Stimulated activated naive B cell treated with anti-CD40 and anti-IgM and Interleukin-4, amounts not matched to agents 10 μg/mL and 1 μg/mL and 100 μg/mL, for 72 hours (primary cell): Measurements from ENCODE around the gene CBFB.

Experiments used
- ATAC-seq, 2 donors: fragments of 150-1000 bp; cut with Tn5 transposase; replicated peaks; 2 replicates each; pipeline ENCODE4 v1.10.0; 2021; ENCODE audit warnings: moderate library complexity in 1 of 2
- DNase-seq: peaks from one replicate; pipeline ENCODE4 v3.0.0; 2021
- H3K27ac Mint-ChIP-seq: one replicate; pipeline ENCODE4 v1.8.0; 2022; ENCODE audit warnings: mild to moderate bottlenecking, mixed read lengths
- H3K27me3 Mint-ChIP-seq, 2 donors: one replicate each; pipeline ENCODE4 v1.8.0; 2022; ENCODE audit warnings: mixed read lengths in 2 of 2
- H3K36me3 Mint-ChIP-seq, 2 donors: one replicate each; pipeline ENCODE4 v1.8.0; 2022; ENCODE audit warnings: mixed read lengths in 2 of 2, mild to moderate bottlenecking in 1 of 2
- H3K4me1 Mint-ChIP-seq, 2 donors: one replicate each; pipeline ENCODE4 v1.8.0; 2022; ENCODE audit warnings: mixed read lengths in 2 of 2, mild to moderate bottlenecking in 1 of 2
- H3K4me3 Mint-ChIP-seq, 2 donors: one replicate each; pipeline ENCODE4 v1.8.0; 2022; ENCODE audit warnings: mild to moderate bottlenecking in 2 of 2, mixed read lengths in 2 of 2, moderate library complexity in 1 of 2
- H3K9me3 Mint-ChIP-seq, 2 donors: one replicate each; pipeline ENCODE4 v1.8.0; 2022; ENCODE audit warnings: mixed read lengths in 2 of 2, mild to moderate bottlenecking in 1 of 2

CBFB gene

DNA sequence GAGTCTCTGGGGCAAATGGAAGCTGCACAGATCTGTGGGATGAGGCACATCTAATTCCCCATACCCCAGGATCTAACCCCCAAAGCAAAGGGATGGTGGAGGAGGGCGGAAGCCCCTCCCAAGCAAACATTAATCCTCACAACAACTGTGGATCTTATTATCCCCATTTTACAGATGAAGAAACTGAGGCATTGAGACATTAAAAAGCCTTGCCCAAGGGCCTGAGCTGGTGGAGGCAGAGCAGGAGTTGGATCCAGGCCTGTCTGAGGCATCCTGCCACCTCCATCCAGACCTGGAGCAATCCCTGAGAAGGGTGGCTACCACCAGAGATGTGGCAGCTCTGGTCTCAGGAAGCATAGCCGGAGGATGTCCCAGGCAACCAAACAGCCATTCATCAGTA is 17.7 kb upstream of the CBFB start:
- Mint-ChIP-seq H3K27ac (no peak overlapping the region), H3K4me1 (peaks cover 14 to 17% of the 10 kb centered on the region in 2 donors), H3K27me3 (peaks cover 10 to 14% of the 10 kb centered on the region in 2 donors), H3K4me3 (no peak overlapping the region), H3K9me3 (no peaks in the 10 kb centered on the region), H3K36me3 (no peaks in the 10 kb centered on the region)
- ATAC-seq (no peak), DNase-seq (no peak)

DNA sequence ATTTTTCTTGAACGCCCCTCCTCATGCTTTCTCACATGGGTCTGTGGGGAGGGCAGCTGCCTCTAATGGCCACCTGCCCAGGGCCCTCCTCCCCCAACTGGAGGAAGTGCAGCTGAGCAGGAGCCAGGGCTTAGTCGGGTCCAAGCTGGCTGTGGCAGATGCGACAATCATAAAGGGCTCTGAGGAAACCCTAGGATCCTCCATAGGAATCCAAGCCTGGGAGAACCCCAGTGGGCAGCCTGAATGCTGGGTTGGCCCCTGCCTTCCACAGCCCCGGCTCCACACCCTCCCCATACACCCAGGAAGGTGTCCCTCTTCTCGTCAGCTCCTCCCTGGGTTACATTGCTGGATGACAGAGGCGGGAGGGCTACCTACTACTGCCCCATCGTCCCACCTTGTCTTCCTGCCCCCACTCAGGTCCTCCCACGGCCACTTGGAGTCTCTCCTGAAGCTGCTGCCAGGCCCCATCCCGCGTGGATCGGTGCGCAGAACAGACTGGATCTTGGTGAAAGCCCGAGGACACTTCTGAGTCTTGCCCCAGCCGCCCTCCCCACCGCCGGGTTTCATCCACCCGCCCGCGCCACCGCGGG is 15.6 kb upstream of the CBFB start:
- Mint-ChIP-seq H3K27ac (no peak overlapping the region), H3K4me3 (peak overlapping the region; percentile 46 to 83), H3K9me3 (no peaks in the 10 kb centered on the region), H3K36me3 (no peaks in the 10 kb centered on the region), H3K27me3 (peaks cover 4 to 14% of the 10 kb centered on the region in 2 donors), H3K4me1 (peaks cover 16 to 17% of the 10 kb centered on the region in 2 donors)
- ATAC-seq = no peak
- no peak for DNase-seq

DNA sequence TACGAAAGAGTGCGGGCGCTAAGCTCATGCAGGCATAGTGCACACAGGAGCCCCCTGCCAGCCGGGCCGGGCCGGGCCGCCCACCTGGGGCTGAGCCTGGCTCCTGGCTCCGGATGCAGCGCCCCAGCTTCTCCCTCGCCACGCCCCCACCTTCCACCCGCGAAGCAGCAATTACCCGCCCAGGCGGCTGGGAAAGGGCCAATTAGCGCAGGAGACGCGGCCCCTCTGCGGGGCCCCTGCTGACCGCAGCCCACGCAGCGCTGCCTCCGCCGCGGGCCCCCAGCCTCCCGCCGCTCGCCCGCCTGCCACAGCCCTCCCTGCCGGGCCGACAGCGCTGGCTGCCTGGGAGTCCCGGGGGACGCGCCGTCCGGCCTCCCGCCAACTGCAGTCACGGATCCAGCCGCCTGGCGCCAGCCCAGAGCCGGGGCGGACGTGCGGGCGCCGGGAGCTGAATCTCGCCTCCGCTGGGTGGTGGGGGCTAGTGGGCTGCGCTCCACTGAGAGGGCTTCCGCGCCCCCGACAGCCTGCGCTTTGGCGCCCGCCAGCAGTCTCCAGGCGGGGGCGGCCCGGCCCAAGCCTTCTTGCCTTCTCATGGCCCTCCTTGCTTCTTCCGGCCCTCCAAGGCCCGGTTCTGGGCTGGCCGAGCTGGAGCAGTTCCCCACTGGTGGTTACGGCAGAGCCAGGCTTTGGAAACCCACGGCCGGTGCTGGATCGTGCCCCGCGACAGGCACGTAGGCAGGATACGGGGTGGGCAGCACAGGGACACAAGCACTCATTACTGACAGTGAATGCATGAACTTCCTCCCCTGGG is 14.9 kb upstream of the CBFB start:
- peaks cover 16 to 17% of the 10 kb centered on the region in 2 donors for H3K4me1 Mint-ChIP-seq
- H3K4me3 Mint-ChIP-seq = peak overlapping the region; percentile 83 to 84
- ATAC-seq = peak; percentile 59 to 66
- DNase-seq = peak; percentile 37
- H3K9me3 Mint-ChIP-seq = no peaks in the 10 kb centered on the region
- no peaks in the 10 kb centered on the region for H3K36me3 Mint-ChIP-seq
- peak overlapping the region; percentile 51 for H3K27ac Mint-ChIP-seq
- peaks cover 4 to 14% of the 10 kb centered on the region in 2 donors for H3K27me3 Mint-ChIP-seq

DNA sequence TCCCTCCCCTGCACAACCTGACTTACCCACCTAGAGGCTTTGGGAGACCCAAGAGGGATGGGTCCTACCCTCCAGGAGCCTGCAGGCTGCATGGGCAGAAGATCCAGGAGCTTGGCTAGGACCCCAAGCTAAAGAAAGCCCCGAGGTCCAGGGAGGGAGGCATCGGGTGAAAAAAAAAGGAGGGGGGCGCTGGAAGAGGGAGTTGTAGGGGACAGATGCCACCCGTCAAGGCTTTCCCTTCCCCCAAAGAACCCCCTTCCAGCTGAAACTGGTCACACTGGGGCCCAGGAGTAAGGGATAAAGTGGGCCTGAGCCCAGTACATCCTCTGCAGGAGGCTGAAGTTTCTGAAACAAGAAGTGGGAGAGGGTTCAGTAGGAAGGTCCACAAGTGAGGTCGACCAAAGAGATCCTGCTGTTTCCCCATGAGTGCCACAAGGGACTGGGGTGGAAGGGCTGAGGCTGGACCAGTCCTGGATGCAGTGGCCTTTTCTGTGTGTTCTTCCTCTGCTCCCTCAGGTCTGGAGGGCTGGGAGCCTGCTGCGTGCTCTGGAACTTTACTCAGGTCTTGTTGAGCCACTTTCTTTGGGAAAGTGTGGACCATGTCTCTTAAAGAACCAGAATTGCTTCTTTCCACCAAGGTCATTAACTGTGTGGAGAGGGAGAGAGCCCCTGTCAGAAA is 14.2 kb upstream of the CBFB start:
- no peak for ATAC-seq
- Mint-ChIP-seq H3K4me3 (peak overlapping the region; percentile 83 to 84), H3K27ac (no peak overlapping the region), H3K27me3 (peaks cover 4 to 14% of the 10 kb centered on the region in 2 donors), H3K36me3 (no peaks in the 10 kb centered on the region), H3K9me3 (no peaks in the 10 kb centered on the region), H3K4me1 (peaks cover 16 to 17% of the 10 kb centered on the region in 2 donors)
- DNase-seq = no peak

DNA sequence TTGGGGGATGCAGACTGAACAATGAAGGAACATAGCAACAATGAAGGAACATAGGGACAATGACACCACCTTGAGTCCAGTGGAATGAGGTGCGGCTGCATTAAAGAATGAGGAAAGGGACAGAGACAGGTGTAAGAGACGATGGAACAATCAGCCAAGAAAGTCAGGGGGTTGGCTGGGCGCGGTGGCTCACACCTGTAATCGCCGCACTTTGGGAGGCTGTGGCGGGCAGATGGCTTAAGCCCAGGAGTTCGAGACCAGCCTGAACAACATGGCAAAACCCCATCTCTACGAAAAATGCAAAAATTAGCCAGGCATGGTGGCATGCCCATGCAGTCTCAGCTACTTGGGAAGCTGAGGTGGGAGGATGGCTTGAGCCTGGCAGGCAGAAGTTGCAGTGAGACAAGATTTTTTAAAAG is 13.6 kb upstream of the CBFB start:
- H3K9me3 Mint-ChIP-seq = no peaks in the 10 kb centered on the region
- H3K4me3 Mint-ChIP-seq = no peak overlapping the region
- no peak for ATAC-seq
- H3K36me3 Mint-ChIP-seq = no peaks in the 10 kb centered on the region
- DNase-seq = no peak
- H3K27ac Mint-ChIP-seq = no peak overlapping the region
- H3K27me3 Mint-ChIP-seq = peaks cover 4 to 14% of the 10 kb centered on the region in 2 donors
- H3K4me1 Mint-ChIP-seq = peaks cover 16 to 17% of the 10 kb centered on the region in 2 donors

DNA sequence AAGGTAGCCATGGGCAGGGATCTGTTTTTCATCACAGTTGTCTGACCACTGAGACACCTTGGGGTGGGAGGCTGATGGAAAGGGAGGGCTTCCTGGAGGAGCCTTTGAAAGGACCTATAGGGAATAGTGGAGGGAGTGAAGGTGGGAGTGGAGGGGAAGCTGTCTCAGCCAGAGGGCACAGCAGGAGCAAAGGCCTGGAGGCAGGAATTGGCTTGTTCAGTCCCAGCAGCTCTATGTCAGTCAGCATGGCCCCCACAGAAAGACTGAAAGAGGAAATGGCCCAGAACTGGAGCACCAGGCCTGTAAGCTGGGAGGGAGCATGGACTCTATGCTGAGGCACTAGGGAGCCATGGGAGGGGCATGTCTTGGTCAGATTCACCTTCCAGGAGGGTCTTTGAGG is 12.8 kb upstream of the CBFB start:
- DNase-seq = no peak
- no peak for ATAC-seq
- no peaks in the 10 kb centered on the region for H3K36me3 Mint-ChIP-seq
- H3K27ac Mint-ChIP-seq = no peak overlapping the region
- H3K9me3 Mint-ChIP-seq = no peaks in the 10 kb centered on the region
- peaks cover 16 to 17% of the 10 kb centered on the region in 2 donors for H3K4me1 Mint-ChIP-seq
- H3K27me3 Mint-ChIP-seq = peaks cover 4 to 14% of the 10 kb centered on the region in 2 donors
- H3K4me3 Mint-ChIP-seq = no peak overlapping the region

DNA sequence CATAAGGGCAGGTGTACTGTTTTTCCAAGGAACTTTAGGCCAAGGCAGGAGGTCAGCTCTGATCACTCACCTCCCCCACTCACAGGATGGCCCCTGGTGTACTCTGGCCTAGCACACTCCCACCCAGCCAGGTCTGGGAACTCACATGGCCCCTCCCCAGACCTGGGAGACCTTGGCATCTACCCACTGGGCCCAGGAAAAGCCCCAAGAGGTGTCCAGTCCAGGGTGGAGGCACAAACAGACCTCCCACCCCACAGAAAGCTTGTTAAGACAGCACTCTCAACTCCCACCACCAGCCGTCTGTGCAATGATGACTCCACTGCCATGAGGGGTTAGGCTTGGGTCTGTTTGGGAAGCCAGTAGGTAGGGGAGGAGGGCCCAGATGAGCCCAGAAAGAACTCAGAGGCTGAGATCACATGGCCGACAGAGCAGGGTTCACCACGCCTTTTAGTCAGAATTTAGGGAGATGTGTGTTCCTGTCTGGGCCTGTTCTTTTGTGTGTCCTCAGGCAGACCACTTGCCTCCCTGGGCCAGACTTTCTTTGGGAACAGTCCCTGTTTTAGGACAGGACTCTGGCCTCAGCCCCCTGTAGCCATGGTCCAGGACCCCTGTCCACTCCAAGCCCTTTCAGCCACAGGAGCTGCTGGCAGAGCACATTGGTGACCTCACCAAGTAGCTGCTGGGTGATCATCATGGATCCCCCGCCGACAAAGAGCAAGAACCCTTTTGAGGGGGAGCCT is 12.1 kb upstream of the CBFB start:
- no peak overlapping the region for H3K27ac Mint-ChIP-seq
- DNase-seq = no peak
- peaks cover 16 to 17% of the 10 kb centered on the region in 2 donors for H3K4me1 Mint-ChIP-seq
- ATAC-seq = no peak
- H3K27me3 Mint-ChIP-seq = peaks cover 4 to 14% of the 10 kb centered on the region in 2 donors
- no peaks in the 10 kb centered on the region for H3K36me3 Mint-ChIP-seq
- no peaks in the 10 kb centered on the region for H3K9me3 Mint-ChIP-seq
- H3K4me3 Mint-ChIP-seq = no peak overlapping the region

DNA sequence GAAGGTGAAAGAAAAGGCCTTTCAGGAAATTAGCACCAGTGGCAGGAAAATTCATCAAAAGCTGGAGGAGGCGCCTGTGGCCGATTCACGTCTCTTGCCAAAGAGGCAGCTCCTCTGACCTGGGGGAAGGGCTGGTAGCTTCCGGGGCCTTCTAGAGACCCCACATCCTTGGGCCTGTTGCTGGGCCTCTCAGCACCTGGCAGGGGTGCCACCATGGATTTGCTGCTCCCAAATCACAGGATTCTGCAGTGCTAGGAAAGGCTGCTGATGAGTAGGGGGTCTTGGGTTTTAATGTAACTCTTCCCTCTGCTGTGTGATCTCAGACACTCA is 11.6 kb upstream of the CBFB start:
- H3K27ac Mint-ChIP-seq = no peak overlapping the region

DNA sequence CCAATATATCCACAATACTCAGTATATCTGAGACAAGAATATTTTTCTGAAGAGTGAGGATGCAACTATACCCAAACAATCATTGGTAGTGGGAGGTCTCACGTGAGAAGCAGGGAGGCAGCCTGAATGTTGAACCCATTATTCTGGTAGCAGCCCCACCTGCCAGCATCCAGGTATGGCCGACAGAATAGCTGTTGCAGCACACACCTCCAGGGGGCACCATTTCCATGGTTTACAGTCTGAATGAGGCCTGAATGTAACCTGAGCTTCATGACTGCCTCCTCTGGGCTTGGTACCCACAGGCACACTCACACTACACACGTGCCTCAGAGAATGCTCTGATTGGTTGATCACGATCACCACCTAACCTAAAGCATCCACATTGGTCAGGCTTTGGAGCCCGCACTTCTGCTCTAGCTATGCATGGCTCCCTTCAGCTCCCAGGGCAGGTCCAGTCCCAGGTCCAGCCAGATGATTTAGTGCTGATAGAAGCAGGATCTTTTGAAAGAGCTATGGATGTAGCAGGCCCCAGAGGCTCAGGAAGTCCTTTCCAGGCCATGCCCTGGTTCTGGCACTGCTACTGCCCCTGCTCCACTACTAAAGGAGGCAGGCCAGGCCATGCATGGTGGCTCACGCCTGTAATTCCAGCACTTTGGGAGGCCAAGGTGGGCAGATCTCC is 11.0 kb upstream of the CBFB start:
- no peaks in the 10 kb centered on the region for H3K36me3 Mint-ChIP-seq
- ATAC-seq (peak; percentile 92 to 95), DNase-seq (peak; percentile 74)
- H3K4me1 Mint-ChIP-seq = peaks cover 16 to 17% of the 10 kb centered on the region in 2 donors
- peaks cover 0 to 10% of the 10 kb centered on the region in 2 donors for H3K27me3 Mint-ChIP-seq
- no peaks in the 10 kb centered on the region for H3K9me3 Mint-ChIP-seq
- no peak overlapping the region for H3K4me3 Mint-ChIP-seq
- H3K27ac Mint-ChIP-seq = no peak overlapping the region

More for the DNA sequence above, 11.6 kb upstream of the CBFB start:
- no peak overlapping the region for H3K4me3 Mint-ChIP-seq
- no peaks in the 10 kb centered on the region for H3K36me3 Mint-ChIP-seq
- peaks cover 16 to 17% of the 10 kb centered on the region in 2 donors for H3K4me1 Mint-ChIP-seq
- ATAC-seq = no peak
- no peaks in the 10 kb centered on the region for H3K9me3 Mint-ChIP-seq
- peaks cover under 1 to 11% of the 10 kb centered on the region in 2 donors for H3K27me3 Mint-ChIP-seq
- DNase-seq = no peak

DNA sequence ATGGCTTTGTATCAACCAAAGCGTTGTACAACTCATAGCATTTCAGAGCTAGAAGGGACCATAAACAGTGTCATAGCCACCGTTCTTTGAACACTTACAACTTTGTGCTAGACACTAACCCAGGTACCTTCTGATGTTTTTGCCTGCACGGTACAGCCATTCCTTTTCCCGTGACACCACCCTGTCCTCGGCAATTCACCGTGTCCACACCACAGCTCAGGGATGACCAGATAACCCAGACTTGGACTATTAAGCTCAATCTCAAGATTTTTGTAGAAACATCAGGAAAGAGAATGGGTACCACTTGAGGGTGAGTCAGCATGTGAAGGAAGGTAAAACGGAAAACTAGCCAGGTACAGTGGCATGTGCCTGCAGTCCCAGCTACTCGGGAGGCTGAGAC is 9.8 kb upstream of the CBFB start:
- Mint-ChIP-seq H3K4me3 (no peak overlapping the region), H3K27me3 (peaks cover 0 to 10% of the 10 kb centered on the region in 2 donors), H3K27ac (no peak overlapping the region), H3K9me3 (no peaks in the 10 kb centered on the region), H3K4me1 (peaks cover 8 to 13% of the 10 kb centered on the region in 2 donors), H3K36me3 (no peaks in the 10 kb centered on the region)
- ATAC-seq (no peak), DNase-seq (no peak)

DNA sequence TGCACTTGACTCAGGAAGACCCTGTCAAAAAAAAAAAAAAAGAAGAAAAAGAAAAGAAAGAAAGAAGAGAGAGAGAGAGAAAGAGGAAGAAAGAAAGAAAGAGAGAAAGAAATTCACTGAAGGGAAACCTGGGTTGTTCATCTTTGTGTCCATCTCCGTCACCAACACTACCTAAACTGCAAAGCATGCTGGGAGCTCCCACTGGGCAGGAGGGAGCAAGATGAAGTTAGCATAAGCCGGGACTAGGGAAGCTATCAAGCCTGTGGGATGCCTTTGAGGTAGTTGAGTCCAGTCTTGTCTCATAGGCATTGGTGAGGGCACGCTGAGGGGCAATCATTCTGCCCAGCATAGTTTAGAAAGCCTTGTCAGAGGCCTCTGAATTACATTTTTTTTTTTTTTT is 7.6 kb upstream of the CBFB start:
- Mint-ChIP-seq H3K4me3 (no peak overlapping the region), H3K27ac (no peak overlapping the region), H3K4me1 (peaks cover 0 to 1% of the 10 kb centered on the region in 2 donors), H3K27me3 (no peaks in the 10 kb centered on the region), H3K9me3 (no peaks in the 10 kb centered on the region), H3K36me3 (no peaks in the 10 kb centered on the region)
- ATAC-seq (no peak), DNase-seq (no peak)

DNA sequence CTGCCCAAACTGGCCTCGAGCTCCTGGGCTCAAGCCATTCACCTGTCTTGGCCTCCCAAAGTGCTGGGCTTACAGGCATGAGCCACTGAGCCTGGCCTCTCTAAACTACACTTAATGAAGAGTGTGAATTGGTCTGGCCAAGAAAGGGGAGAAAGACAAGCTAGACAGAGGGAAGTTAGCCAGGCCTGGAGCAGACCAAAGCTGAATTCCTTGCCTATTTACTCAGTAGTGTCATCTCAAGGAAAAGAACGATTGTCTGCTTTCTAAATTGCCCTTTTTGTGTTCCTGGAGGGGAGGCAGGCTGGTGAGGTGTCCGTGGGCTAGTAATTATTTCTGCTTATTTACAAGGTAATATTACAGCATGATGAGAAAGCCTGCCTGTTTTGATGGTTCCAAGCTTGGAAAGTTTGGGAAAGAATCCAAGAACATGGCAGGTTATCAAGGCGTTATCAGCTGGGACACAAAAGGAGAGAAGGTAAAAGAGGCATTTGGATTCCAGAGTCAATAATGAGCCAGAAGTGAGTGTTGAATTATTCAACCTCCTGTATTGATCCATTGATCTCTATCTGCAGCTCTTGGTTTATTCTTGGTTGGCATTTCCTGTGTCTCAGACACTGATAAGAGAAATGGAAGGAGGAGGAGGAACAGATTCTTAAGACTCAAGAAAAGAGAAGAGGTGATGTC is 6.3 kb upstream of the CBFB start:
- Mint-ChIP-seq H3K27me3 (no peaks in the 10 kb centered on the region), H3K9me3 (no peaks in the 10 kb centered on the region), H3K36me3 (no peaks in the 10 kb centered on the region), H3K4me1 (no peaks in the 10 kb centered on the region), H3K4me3 (no peak overlapping the region), H3K27ac (no peak overlapping the region)
- DNase-seq (no peak), ATAC-seq (no peak)

DNA sequence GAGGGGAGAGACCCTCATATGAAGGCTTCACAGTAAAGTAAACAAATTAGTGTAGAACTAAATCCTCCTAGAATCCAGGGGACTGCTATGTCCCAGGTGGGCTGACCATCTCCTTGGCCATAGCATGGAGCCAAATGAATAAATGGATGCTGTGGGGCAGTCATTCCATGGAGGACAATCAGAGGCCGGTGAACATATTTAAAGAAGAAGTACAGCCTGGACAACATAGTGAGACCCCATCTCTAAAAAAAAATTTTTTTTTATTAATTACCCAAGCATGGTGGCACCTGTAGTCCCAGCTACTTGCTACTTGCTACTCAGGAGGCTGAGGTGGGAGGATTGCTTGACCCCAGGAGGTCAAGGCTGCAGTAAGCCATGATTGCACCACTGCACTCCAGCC is 5.3 kb upstream of the CBFB start:
- Mint-ChIP-seq H3K27ac (no peak overlapping the region), H3K9me3 (no peaks in the 10 kb centered on the region), H3K36me3 (no peaks in the 10 kb centered on the region), H3K4me1 (peaks cover 0 to 4% of the 10 kb centered on the region in 2 donors), H3K4me3 (no peak overlapping the region), H3K27me3 (no peaks in the 10 kb centered on the region)
- DNase-seq (no peak), ATAC-seq (no peak)
